ENCODE measurements around the gene SLC11A1. TPM values are rescaled to one million over a fixed set of nuclear protein-coding genes. Genes with fewer than 3 reads are reported as not detected.

The SLC11A1 gene
- total RNA-seq, 1 donor from 2014 or later: not detected

GRCh38 chr2:218405086-218405745, 23.1 kb downstream of the SLC11A1 start:
- TF ChIP-seq CTCF (IDR thresholded peaks at IDR 0.05; ENCODE audit: unreplicated experiment): no peak
- DNase-seq (ENCODE audit: low spot score): no peak
- Mint-ChIP-seq H3K4me1 (ENCODE audit: unreplicated experiment) (peaks cover 27% of the 10 kb centered on the region), H3K27ac (ENCODE audit: unreplicated experiment) (peak overlapping the region; percentile 81), H3K36me3 (ENCODE audit: low read depth, unreplicated experiment) (peaks cover 10% of the 10 kb centered on the region), H3K4me3 (ENCODE audit: unreplicated experiment) (peak overlapping the region; percentile 56), H3K9me3 (ENCODE audit: unreplicated experiment) (no peaks in the 10 kb centered on the region), H3K27me3 (ENCODE audit: unreplicated experiment) (peaks cover 5% of the 10 kb centered on the region)

- Mint-ChIP-seq H3K9me3 (ENCODE audit: unreplicated experiment) (no peaks in the 10 kb centered on the region), H3K4me1 (ENCODE audit: unreplicated experiment) (peaks cover 27% of the 10 kb centered on the region), H3K27me3 (ENCODE audit: unreplicated experiment) (peaks cover 5% of the 10 kb centered on the region), H3K36me3 (ENCODE audit: low read depth, unreplicated experiment) (peaks cover 10% of the 10 kb centered on the region), H3K27ac (ENCODE audit: unreplicated experiment) (peak overlapping the region; percentile 81), H3K4me3 (ENCODE audit: unreplicated experiment) (peak overlapping the region; percentile 71)
- peak; percentile 29 for DNase-seq (ENCODE audit: low spot score)
- TF ChIP-seq CTCF (IDR thresholded peaks at IDR 0.05; ENCODE audit: unreplicated experiment): no peak
These were observed 23.7 kb downstream of the SLC11A1 start for GRCh38 chr2:218405746-218406208.

- peaks cover 5% of the 10 kb centered on the region for H3K27me3 Mint-ChIP-seq (ENCODE audit: unreplicated experiment)
- H3K4me3 Mint-ChIP-seq (ENCODE audit: unreplicated experiment): peak overlapping the region; percentile 71
- peak; percentile 98 for DNase-seq (ENCODE audit: low spot score)
- peaks cover 10% of the 10 kb centered on the region for H3K36me3 Mint-ChIP-seq (ENCODE audit: low read depth, unreplicated experiment)
- H3K4me1 Mint-ChIP-seq (ENCODE audit: unreplicated experiment): peaks cover 27% of the 10 kb centered on the region
- peak; percentile 43 for TF ChIP-seq CTCF (IDR thresholded peaks at IDR 0.05; ENCODE audit: unreplicated experiment)
- no peaks in the 10 kb centered on the region for H3K9me3 Mint-ChIP-seq (ENCODE audit: unreplicated experiment)
- peak overlapping the region; percentile 81 for H3K27ac Mint-ChIP-seq (ENCODE audit: unreplicated experiment)
These were observed 24.3 kb downstream of the SLC11A1 start for GRCh38 chr2:218406209-218406948.

GRCh38 chr2:218406949-218407618, 25.0 kb downstream of the SLC11A1 start:
- peak; percentile 28 for DNase-seq (ENCODE audit: low spot score)
- no peaks in the 10 kb centered on the region for H3K9me3 Mint-ChIP-seq (ENCODE audit: unreplicated experiment)
- H3K4me3 Mint-ChIP-seq (ENCODE audit: unreplicated experiment): peak overlapping the region; percentile 2
- no peak for TF ChIP-seq CTCF (IDR thresholded peaks at IDR 0.05; ENCODE audit: unreplicated experiment)
- peaks cover 10% of the 10 kb centered on the region for H3K36me3 Mint-ChIP-seq (ENCODE audit: low read depth, unreplicated experiment)
- peak overlapping the region; percentile 15 for H3K27ac Mint-ChIP-seq (ENCODE audit: unreplicated experiment)
- H3K4me1 Mint-ChIP-seq (ENCODE audit: unreplicated experiment): peaks cover 27% of the 10 kb centered on the region
- peaks cover 5% of the 10 kb centered on the region for H3K27me3 Mint-ChIP-seq (ENCODE audit: unreplicated experiment)
